ENCODE data around the gene ANKHD1.

DNA sequence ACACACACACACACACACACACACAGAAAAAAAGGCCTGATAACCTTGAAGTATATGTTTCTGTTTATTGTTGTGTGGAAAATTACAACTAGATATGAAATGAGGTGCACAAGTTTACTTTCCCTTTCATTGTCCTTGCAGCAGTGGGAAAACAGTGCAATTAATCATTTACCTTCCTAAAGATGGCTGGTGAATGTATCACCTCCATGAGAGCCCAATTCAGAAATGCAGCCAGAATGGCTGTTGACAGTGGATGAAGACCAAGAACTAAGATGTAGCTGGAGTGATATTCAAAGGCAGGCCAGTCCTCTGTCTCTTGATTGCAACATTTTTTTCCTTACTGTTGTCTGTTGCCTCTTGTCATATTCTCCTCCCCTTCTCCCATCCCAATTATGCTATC is 96.3 kb downstream of the ANKHD1 start:
- TF ChIP-seq POLR2A (IDR thresholded peaks at IDR 0.05; ENCODE audit: low read length) = no peak
- no peak for TF ChIP-seq GATA1 (IDR thresholded peaks at IDR 0.05; ENCODE audit: low read depth, low read length)

All from erythroblast (primary cell).